Thyroid gland (tissue), 4 donors: ENCODE measurements around the gene TMCO4. TPM values are rescaled to one million over a fixed set of nuclear protein-coding genes. Genes with fewer than 3 reads are reported as not detected.

Source experiments
- DNase-seq, 2 donors: peaks; one replicate each; pipeline ENCODE4 v3.0.0-alpha.2; 2019
- H3K27ac ChIP-seq, 3 donors: fragments of 200-600 bp; sonication (generic); 1 replicate in 2 of 3; 2 replicates in 1 of 3; pipeline ENCODE4 v1.5.1; 2016 to 2019; ENCODE audit warnings: mild to moderate bottlenecking in 1 of 3, moderate library complexity in 1 of 3
- H3K27me3 ChIP-seq: fragments of 200-600 bp; sonication (generic); one replicate; pipeline ENCODE4 v1.5.1; 2019
- H3K36me3 ChIP-seq, 2 donors: fragments of 200-600 bp; sonication (generic); one replicate each; pipeline ENCODE4 v1.5.1; 2016 to 2019
- H3K4me1 ChIP-seq, 2 donors: fragments of 200-600 bp; sonication (generic); one replicate each; pipeline ENCODE4 v1.5.1; 2017 to 2019
- H3K4me3 ChIP-seq, 3 donors: fragments of 200-600 bp; sonication (generic); replicated peaks in 1 of 3; 1 replicate in 2 of 3; 2 replicates in 1 of 3; pipeline ENCODE4 v1.5.1; 2016; ENCODE audit warnings: mild to moderate bottlenecking in 1 of 3
- H3K9me3 ChIP-seq: fragments of 200-600 bp; sonication (generic); one replicate; pipeline ENCODE4 v1.5.1; 2017
- CTCF ChIP-seq, 6 experiments: fragments of 200-600 bp in 3 of 6; fragments of 450-650 bp in 3 of 6; sonication (generic) in 3 of 6; IDR thresholded peaks; one replicate each; pipeline ENCODE4 v1.5.1; 2016 to 2019; ENCODE audit warnings: antibody characterized with exemption in 6 of 6, mild to moderate bottlenecking in 2 of 6, inconsistent platforms in 1 of 6, moderate library complexity in 1 of 6
- POLR2A ChIP-seq, 2 donors: fragments of 450-650 bp; IDR thresholded peaks; one replicate each; pipeline ENCODE4 v1.6.1; 2017; ENCODE audit warnings: antibody characterized with exemption in 2 of 2, mild to moderate bottlenecking in 2 of 2, moderate library complexity in 1 of 2
- WGBS, 2 donors: methylation state at CpG; one replicate each; pipeline ENCODE4 v1.1.5; 2017; 5-methylcytosine and 5-hydroxymethylcytosine counted together
- intact Hi-C: fragments of 100-400 bp; cut with DNase I; formaldehyde crosslinking; loops from one replicate; pipeline ENCODE4 v1.15.1; 2023
- total RNA-seq, 4 donors: library from RNA; depleted of rRNA; stranded (reverse); fragments of >200 nt; gene quantifications; one replicate each; pipeline ENCODE4 v1.2.3, GENCODE V29; 2016

Gene TMCO4
- total RNA-seq, 4 donors from 2014 or later: 34.3 to 67.7 (median 61.4) TPM

GRCh38 chr1:19644395-19644680, 155.4 kb downstream of the TMCO4 start:
- DNase-seq: no peak
- H3K27ac ChIP-seq: peak overlapping the region; percentile 62 to 82 (median 77)
- no peaks in the 10 kb centered on the region for H3K36me3 ChIP-seq
- peak overlapping the region in 2 of 3 donors; percentile 42 to 58 for H3K4me3 ChIP-seq
- peaks cover 0 to 40% of the 10 kb centered on the region in 2 donors for H3K4me1 ChIP-seq
- no peaks in the 10 kb centered on the region for H3K27me3 ChIP-seq
- no CpG with 5 or more reads among the region's 51 CpGs for whole genome bisulfite sequencing, 2 donors
- intact Hi-C loops: loop anchor here (10.0 kb wide), 2 partner anchors 50 to 160 kb away; partner anchors contain the start of gene CAPZB
- no peaks in the 10 kb centered on the region for H3K9me3 ChIP-seq
- TF ChIP-seq POLR2A (IDR thresholded peaks at IDR 0.05): no peak
- TF ChIP-seq CTCF (IDR thresholded peaks at IDR 0.05): no peak

GRCh38 chr1:19643602-19644394, 155.9 kb downstream of the TMCO4 start, which contains the start of gene NBL1:
NBL1 (plus strand) TSS chr1:19644311; CDS start chr1:19655031, 10,720 bp downstream.
- intact Hi-C loops: loop anchor here (10.0 kb wide), 2 partner anchors 49 to 159 kb away; partner anchors contain the start of gene CAPZB
- Histone ChIP-seq H3K4me1 (peaks cover 0 to 38% of the 10 kb centered on the region in 2 donors), H3K4me3 (peak within 1 kb of the TSS in 2 of 3 donors; percentile 42 to 58), H3K9me3 (no peaks in the 10 kb centered on the region), H3K36me3 (no peaks in the 10 kb centered on the region), H3K27ac (peak within 1 kb of the TSS; percentile 62 to 82 (median 77)), H3K27me3 (no peaks in the 10 kb centered on the region)
- WGBS, 2 donors: 2 to 3% methylated on average over 13 to 29 of the region's 90 CpGs
- DNase-seq: peak; percentile 63 to 69
- TF ChIP-seq POLR2A (IDR thresholded peaks at IDR 0.05): peak in 1 of 2 donors; percentile 53
- no peak for TF ChIP-seq CTCF (IDR thresholded peaks at IDR 0.05)

GRCh38 chr1:19643121-19643520, 156.6 kb downstream of the TMCO4 start:
- Histone ChIP-seq H3K4me3 (no peak overlapping the region), H3K4me1 (peaks cover 0 to 31% of the 10 kb centered on the region in 2 donors), H3K36me3 (no peaks in the 10 kb centered on the region), H3K27ac (peak overlapping the region in 2 of 3 donors; percentile 69 to 77), H3K27me3 (no peaks in the 10 kb centered on the region), H3K9me3 (no peaks in the 10 kb centered on the region)
- TF ChIP-seq CTCF (IDR thresholded peaks at IDR 0.05) (no peak), POLR2A (IDR thresholded peaks at IDR 0.05) (no peak)
- no peak for DNase-seq
- intact Hi-C loops: loop anchor here (10.0 kb wide), 2 partner anchors 48 to 158 kb away; partner anchors contain the start of gene CAPZB
- WGBS, 2 donors: 62 to 67% methylated on average over 7 of the region's 7 CpGs

- DNase-seq: peak; percentile 48 to 53
- no peaks in the 10 kb centered on the region for H3K36me3 ChIP-seq
- intact Hi-C loops: loop anchor here (10.0 kb wide), 2 partner anchors 46 to 156 kb away; partner anchors contain the start of gene CAPZB
- peaks cover 0 to 18% of the 10 kb centered on the region in 2 donors for H3K4me1 ChIP-seq
- H3K27ac ChIP-seq: no peak overlapping the region
- no peaks in the 10 kb centered on the region for H3K27me3 ChIP-seq
- no peaks in the 10 kb centered on the region for H3K9me3 ChIP-seq
- no peak overlapping the region for H3K4me3 ChIP-seq
- TF ChIP-seq POLR2A (IDR thresholded peaks at IDR 0.05) (no peak), CTCF (IDR thresholded peaks at IDR 0.05) (peak in 3 of 6 experiments; percentile 12 to 36 (median 19))
- WGBS, 2 donors: 42 to 45% methylated on average over 11 to 14 of the region's 14 CpGs
Measured at GRCh38 chr1:19640363-19641316, 159.1 kb downstream of the TMCO4 start.
